HG03469 (cell line): ENCODE measurements around the gene STX18.
"Not testable (repeated sequence)": the region's sequence is repeated elsewhere in the genome, so short reads cannot be mapped to it uniquely, and the experiment has no call there.

Source experiments
- ATAC-seq: cut with Tn5 transposase; IDR thresholded peaks from one replicate; pipeline ENCODE4 v1.9.1; 2021; ENCODE audit warnings: mild to moderate bottlenecking, moderate library complexity, moderate number of reproducible peaks; ENCODE audit not compliant: unreplicated experiment

Gene STX18

DNA sequence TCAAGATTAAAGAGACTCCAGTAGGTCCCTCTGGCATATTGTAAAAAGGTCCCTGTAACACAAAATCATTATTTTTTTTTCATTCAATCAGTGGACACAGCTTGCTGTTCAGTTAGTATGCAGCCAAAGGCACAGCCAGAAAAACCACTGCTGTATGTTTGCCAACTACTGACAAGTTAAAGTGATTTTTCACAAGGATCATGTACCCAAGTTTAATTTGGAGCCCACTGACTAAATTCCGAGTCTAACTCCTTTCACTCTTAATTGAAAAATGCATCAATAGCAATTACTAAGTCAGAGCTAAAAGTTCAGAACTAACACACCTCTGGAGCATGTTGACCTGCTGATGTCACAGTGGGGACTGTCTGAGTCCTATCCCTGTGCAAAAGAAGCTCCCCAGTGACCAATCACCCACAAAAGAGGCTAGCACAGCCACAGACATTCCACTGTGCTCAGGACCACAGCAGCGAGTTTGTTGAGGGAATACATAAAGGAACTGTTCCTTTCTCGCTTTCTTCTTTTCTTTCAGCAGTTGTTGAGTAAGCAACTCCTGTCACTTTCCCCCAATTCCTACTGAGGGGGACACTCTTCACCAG, 60.4 kb downstream of the STX18 start:
- no peak for ATAC-seq

DNA sequence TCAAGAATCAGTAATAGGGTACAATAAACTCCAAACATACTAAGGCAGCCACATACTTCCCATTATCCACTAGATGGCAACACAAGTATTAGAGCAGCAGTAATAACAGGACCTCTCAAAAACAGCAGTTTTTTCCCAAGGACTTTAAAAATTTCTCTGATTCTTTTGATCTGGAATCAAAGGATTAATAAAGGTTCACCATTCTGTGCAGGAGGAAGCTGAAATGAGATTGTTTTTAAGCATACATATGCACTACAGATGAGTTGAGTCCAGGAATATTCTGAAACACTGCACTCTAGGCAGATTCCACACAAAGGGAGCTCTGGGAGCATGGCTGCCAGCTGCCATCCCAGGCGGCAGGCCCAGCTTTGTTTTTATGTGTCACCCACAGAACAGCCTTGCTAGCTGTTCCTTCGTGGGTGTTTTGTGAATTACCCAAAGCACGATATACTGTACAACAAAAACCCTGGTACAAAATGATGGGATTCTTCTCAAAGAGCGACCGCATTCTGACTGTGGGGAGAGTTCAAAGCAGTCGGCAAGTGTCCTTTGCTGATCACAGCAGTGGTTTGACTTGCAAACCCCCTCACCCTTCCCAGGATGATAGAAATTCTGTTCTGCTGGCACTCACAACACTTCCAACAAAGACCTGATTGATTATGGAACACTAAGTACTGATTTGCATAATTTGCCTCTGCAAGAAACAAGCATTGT, 61.0 kb downstream of the STX18 start:
- no peak for ATAC-seq

DNA sequence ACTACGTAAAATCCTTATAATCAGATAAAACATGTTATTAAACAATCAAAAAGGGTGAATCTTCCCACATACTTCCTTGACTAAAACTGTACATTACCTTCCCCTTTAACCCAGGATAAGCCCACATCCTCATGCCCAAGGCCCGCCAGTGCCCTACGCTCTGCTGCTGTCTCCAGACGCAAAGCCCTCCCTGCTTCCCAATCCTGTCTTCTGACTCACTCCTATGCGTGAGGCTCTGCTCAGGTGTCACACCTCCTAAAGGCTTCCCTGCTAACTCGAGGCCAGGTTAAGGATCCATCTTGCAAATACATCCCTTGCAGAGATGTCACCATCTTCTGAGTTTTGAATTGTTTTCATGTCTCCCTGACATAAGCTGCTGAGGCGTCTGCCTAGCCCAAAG, 61.6 kb downstream of the STX18 start:
- no peak for ATAC-seq

DNA sequence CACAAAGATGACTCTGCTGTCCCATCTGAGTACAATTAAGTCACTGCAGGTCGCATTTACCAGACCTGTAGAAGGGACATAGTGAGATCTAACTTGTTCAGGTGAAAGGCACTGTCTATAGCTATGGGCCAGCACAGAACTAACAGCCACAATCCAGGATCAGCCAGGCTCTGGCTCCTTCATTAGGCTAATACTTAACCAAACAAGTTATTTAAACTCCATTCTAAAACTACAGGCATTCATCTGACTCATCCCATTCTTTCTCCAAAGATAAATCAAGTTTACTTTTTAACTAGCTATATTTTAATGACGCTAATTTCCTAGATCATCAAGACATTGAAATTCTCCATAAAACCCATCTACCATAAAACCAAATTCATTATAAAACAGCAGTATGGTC, 62.5 kb downstream of the STX18 start:
- ATAC-seq, result no peak

DNA sequence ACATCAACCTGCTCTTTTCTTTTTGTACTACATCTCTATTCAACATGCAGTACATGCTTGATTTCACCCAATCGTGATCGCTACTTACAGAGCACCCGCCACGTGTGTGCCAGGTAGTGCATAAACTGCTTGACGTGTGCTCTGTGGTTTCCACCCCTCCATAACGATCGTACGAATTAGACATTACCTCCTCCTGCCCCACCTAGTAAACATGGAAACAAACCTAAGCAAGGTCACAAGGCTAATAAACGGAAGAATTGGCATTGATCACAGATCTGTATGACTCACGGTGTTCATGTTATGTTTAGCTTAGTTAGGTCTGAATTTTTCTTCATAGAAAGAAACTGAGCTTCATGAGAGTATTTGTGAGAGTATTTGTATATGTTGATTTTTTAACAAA, 64.1 kb downstream of the STX18 start:
- ATAC-seq, result no peak

DNA sequence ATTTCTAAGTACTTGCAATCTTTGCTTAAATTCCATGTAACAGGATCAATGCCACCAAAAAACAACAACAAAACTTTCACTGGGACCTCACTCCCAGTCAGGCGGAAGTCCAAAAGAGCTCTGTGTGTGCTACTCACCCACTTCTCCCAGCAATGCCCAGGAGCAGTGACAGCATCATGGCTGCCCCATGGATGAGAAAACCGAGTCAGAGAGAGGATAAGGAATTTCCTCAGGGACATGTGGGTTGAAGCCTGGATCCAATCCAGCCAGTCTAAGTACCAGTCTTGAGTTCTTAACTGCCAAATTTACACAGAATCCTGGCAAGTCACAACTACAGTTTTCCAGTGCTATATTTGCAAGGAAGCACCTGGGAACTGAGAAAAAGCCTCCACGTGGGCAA, 64.5 kb downstream of the STX18 start:
- ATAC-seq, result no peak

DNA sequence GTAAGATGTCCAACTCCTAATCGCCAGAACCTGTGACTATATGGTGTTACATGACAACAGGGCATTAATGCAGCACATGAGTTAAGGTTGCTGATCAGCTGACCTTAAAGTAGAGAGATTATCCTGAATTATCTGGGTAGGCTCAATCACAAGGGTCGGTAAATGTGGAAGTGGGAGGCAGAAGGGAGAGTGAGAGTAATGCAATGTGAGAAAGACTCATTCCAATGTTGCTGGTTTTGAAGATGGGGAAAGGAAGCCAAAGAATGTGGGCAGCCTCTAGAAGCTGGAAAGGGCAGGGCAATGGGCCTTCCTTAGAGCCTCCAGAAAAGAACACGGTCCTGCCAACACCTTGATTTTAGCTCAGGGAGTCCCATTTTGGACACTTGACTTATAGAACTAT, 67.4 kb downstream of the STX18 start:
- ATAC-seq, result no peak

DNA sequence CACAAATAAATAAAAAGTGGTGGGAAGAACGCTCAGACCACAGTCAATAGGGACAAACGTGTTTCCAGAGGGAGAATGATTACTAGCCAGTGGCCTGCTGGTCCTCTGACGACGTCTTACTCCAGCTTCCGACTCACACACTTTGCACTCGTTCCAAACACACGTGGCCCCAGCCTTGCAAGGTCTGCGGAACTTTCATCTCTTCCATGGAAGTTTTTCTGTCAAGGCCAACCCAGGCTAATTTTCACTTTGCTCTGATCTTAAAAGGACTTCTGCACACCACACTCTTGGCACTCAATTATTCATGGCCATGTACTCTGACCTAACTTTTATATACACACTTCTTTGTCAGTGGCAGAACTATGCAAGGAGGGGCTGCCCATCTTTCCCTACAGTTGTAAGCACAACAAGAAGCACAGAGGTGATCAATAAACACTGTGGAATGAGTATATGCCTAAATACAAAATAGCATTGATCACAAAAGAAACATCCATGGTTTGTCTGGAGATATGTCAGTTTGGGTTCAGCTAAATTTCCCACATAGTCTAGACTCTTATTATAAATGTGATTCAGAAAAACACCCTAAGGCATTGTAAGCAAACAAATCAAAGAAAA, 69.4 kb downstream of the STX18 start:
- no peak for ATAC-seq

DNA sequence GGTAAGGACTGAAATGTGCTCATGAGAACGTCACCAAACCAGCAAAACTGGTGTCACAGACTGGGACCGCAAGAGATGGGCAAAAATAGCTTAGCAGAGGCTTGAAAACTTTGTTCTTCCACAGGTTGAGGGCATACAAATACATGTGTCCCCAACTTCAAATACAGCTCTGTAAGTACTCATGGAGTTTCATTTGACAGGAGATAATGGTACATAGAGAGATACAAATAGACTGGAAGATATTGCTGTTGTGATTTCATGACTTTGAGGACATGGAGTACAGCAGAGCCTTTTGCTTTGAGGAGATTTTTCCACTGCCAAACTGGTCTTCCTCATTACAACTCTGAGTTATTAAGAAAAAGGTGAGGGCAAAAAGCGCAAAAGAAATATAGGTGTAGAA, 70.7 kb downstream of the STX18 start:
- ATAC-seq, result no peak

DNA sequence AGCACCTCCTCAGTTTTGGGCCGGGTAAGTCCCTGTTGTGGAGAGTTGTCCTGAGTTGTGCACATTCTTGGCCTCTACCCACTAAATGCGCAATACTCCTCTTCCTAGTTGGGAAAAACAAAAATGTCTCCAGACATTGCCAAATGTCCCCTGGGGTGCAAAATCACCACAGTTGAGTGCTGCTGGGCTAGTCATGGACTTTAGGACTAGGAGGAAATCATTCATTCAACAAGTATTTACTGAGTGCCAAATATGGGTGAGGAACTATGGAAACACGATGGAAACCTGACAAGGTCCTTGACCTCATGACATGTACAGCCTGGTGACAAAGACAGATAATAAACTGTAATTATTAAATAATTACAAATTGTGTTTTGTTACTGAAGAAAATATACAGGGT, 71.6 kb downstream of the STX18 start:
- ATAC-seq, result no peak

DNA sequence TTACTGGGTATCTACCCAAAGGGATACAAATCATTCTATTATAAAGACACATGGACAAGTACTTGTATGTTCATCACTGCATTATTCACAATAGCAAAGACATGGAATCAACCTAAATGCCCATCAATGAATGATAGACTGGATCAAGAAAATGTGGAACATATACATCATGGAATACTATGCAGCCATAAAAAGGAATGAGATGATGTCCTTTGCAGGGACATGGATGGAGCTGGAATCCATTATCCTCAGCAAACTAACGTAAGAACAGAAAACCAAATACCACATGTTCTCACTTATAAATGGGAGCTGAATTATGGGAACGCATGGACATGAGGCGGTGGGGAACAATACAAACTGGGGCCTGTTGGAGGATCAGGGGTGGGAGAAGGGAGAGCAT, 76.6 kb downstream of the STX18 start:
- ATAC-seq, result not testable (repeated sequence)

DNA sequence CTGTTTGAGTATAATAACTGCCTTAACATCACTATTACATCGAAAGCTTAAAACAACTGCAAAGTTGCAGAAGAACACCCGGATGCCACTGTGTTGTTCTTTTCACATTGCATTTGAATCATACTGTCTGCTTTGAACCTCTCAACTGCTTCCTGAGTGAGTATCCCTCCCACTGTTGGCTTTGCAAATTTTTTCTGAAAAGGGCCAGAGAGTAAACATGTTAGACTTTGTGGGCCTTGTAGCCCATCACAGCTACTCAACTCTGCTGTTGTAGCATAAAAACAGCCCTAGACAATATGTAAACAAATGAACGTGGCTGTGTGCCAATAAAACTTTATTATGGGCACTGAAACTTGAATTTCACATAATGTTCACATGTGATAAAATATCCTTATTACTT, 78.9 kb downstream of the STX18 start:
- ATAC-seq, result no peak

DNA sequence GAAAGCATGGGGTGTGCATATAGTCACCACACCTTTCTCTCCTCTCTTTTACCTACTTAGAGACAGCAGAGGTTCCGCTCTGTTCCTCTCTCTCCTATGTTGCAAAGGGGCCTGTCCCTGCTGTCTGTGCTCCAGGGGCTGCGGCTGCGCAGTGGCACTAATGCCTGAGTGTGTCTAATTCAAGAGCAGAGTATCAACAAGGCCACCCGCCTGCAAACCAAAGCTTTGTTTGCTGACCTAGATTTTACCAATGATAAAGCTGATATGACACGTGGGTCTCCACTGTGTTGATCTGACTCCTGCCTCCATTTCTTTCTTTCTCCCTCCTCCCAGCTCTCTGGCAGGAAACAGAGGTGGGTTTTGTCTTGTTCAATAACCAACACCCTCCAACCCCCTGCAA, 80.0 kb downstream of the STX18 start:
- ATAC-seq, result no peak

DNA sequence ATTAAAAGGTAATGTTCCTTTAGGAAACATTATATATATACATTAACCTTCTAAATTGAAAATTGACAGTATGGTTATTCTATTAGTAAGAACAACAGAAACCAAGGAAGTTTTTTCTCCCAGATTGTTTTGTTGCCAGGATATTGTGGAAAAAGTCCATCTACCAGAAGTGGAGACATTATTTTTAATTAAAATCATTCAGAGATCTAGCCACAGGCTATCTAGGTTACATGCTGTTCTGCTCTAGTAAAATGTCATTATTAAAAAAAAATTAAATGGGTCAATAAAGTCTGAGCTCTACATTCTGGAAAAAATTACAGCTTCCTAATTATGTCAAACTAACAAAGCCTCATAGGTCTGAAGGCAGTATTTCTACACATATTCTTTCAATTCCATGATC, 80.7 kb downstream of the STX18 start:
- no peak for ATAC-seq

DNA sequence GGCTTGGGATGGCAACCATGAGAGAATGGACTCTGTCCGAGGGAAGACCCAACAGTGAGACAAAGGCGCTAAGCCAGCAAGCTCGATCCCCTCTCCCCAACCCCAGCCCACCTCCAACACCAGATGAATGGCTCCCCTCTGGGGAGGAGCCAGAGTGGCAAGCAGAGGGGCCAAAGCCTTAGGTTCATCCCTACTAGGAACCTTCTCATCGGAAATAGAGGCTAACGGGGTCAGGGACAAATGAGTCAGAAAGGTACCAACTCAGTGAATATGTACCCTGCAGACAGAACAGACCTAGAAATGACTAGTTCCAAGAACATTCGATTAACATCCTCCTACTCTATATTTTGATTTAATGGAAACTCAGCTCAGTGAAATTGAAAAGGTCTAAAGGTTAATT, 81.1 kb downstream of the STX18 start:
- no peak for ATAC-seq

DNA sequence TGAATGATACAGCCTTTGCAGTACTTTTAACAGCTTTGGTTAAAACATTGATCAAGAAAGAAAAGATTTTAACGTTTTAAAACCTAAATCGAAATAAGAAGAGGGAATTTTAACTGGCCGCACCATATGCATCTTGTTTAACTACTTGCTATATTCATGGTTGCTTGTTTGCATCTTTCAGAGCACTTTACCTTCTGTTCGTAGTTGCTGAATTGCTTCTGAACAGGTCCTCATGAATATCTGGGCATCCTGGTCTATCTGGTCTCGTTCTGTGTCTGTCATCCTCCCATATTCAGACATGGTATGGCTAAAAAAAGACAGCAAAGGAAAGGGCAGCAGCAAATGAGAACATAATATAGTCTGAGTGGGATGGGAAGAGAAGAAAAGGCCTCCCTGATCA, 82.7 kb downstream of the STX18 start:
- ATAC-seq, result no peak

DNA sequence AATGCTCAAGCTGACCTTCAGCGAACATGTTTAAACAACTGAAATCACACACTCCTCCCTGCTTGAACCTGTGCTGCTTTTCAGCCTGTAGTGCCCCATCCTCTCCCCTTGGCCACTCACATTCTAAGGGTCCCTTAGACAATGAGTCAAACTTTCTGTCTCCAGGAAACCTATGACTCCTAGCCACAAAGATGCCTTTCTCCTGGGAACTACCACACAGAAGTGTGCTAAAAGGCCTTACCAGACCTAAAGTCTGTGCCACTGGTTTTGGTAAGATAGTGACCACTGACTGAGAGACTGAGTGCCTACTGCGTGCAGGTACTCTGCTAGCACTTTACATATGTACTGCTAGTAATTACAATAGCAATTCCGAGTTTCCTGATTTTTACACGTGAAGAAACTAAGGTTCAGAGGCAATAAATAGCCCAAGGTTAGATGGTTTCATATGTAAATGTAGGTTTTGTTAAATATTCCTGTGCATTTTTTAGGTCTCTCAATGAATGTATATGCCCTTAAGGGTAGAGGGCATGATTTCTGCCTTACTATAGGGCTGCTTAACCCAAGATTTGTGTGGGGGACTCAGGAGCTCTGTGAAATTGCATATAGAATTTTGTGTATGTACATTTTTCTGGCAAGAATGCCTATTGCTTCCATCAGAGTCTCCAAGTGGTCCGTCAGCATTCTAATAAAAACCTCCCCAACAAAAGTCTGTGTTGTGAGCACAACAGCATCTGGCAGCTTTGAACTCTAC, 83.9 kb downstream of the STX18 start:
- no peak for ATAC-seq

DNA sequence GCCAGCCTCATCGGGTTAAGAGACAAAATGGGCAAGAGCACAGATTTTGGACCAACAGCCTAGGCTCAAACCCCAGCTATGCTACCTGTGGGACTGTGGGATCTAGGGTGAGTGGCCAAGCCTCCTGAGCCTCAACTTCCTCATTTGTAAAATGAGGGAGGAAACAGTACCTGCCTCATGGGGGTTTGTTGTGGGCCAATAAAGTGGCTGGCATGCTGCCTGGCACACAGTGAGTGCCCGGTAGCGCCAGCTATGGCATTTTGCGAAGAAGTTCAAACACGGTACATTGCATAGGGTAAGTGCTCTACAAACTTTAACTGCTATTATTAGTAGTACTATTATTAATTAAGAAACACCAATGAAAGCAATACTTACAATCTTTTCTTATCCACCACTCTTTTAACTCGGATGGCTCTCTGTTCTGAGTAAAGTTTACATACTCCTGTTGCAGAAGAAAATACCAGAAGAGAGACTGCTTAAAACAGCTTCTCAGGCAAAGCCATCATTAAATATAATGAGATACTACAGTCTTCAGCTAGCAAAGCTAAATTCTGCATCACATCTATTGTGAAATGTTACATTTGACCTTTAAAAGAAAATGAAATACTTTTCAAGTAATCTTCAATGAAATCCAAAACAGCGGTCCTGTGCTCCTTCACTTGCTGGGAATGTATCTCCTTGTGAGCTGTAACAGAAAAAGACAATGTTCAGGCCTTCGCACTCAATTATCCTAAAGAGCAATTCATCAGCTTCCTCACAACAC, 84.9 kb downstream of the STX18 start:
- ATAC-seq, result no peak

DNA sequence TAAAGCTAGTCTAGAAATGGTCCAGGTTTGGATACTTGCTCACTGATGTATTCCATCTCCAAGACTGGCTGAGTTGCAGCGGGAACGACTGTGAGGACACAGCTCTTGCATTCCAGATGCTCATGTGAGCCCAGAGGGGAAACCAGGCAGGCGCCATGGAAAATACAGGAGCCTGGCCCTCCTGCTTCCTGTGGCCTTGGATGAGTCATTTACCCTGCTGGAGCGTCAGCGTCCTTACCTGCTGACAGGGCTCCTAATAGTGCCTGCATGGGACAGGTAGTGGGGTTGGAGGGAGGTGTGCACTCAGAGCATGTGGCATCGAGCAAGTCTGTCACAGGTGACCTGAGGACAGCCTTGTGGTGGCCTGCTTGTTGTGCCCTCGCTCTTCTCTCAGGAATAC, 85.5 kb downstream of the STX18 start:
- no peak for ATAC-seq

DNA sequence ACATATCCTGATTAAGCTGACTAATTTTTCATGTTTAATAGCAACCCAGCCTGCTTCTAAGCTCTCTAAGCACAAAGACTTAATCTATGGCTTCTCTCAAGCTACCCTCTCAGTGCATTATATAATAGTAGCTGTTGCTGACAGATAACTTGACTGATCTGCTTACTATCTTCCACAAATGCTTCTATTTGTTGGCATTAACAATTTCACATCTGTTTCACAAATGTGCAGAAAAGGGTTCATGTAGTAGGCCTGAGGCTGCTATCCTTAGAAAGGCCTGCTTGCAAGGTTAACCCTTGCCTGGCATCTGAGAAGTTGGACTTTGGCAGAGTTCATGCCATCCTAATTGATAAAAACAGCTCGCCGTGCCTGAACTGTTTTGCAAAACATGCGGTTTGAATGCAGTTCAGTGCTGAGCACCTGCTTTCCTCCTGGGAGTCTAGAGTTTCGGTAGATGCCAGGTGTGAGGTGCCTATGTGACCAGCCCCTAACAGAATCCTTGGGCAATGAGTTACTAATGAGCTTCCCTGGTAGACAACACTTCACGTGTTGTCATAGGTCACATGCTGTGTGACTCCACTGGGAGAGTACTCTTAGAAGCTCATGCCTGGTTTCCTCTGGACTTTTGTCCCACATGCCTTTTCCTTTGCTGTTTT, 86.5 kb downstream of the STX18 start:
- peak; percentile 72 for ATAC-seq

DNA sequence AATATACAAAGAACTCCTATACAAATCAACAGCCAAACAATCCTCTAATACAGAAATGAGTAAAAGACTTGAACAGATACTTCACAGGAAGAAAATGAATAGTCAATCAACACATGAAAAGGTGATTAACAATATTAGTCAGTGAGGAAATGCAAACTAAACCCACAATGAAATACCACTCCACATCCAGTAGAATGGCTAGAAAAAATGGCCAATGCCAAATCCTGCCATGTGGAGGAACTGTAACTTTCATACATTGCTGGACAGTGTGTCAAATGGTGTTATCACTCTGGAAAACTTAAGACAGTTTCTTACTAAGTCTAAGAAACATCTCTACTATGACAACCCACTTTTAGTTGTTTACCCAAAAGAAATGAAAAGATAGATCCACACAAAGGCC, 95.4 kb downstream of the STX18 start:
- ATAC-seq, result no peak
